GM12878 (cell line): ENCODE data around the gene PDE8B. TPM values are rescaled to one million over a fixed set of nuclear protein-coding genes. Genes with fewer than 3 reads are reported as not detected.

Experiments
- ATAC-seq: fragments of 200-7000 bp; cut with Tn5 transposase; 3 replicates; pipeline ENCODE4 v1.9.1; 2020; ENCODE audit warnings: mild to moderate bottlenecking, moderate library complexity
- BruUV-seq: library from RNA; stranded (reverse); fragments of 400-500 nt; replicated peaks from 2 replicates; lab custom pipeline; 2021; lab: Mats Ljungman, UMichigan
- CTCF ChIA-PET: fragments of 300-600 bp; sonication (Branson Sonifier 250); formaldehyde crosslinking; extraction: SDS; loops from one replicate; lab custom pipeline; 2021; ENCODE audit warnings: inconsistent platforms; lab: Yijun Ruan, JAX
- POLR2A ChIA-PET: fragments of 350-600 bp; formaldehyde crosslinking; extraction: SDS; loops from one replicate; lab custom pipeline; 2021; ENCODE audit warnings: inconsistent platforms; lab: Charles Lee
- RAD21 ChIA-PET: fragments of 300-600 bp; sonication (Branson Sonifier 250); formaldehyde crosslinking; loops from one replicate; lab custom pipeline; 2023; ENCODE audit warnings: antibody characterized with exemption; ENCODE audit not compliant: unreplicated experiment; lab: Charles Lee
- SMC1A ChIA-PET: fragments of 300-600 bp; sonication (Branson Sonifier 250); formaldehyde crosslinking; loops from one replicate; lab custom pipeline; 2023; ENCODE audit not compliant: unreplicated experiment, uncharacterized antibody; lab: Charles Lee
- DNase-seq: peaks from one replicate; pipeline ENCODE4 v3.0.0-alpha.2; 2011; ENCODE audit warnings: low read depth, low spot score
- FAIRE-seq: peaks from 3 replicates; lab custom pipeline; 2011; peaks lifted over from hg19 to GRCh38; lab: Jason Lieb, UNC
- H2AFZ ChIP-seq: 2 replicates; pipeline ENCODE4 v1.6.0; 2011; ENCODE audit warnings: low read depth, low read length, control low read depth; ENCODE audit not compliant: control insufficient read depth
- H3K27ac ChIP-seq: 2 replicates; pipeline ENCODE4 v1.5.1; 2011; ENCODE audit warnings: control low read depth; ENCODE audit not compliant: control insufficient read depth, insufficient read depth
- H3K27me3 ChIP-seq, 2 experiments: replicated peaks in 1 of 2; 2 replicates each; pipeline versions ENCODE4 v1.6.0 to v1.6.1; 2011; ENCODE audit warnings: low read length in 1 of 2; ENCODE audit not compliant: control insufficient read depth in 2 of 2, insufficient read depth in 2 of 2
- H3K36me3 ChIP-seq, 2 experiments: 2 replicates each; pipeline ENCODE4 v1.5.1; 2011; ENCODE audit warnings: low read length in 1 of 2; ENCODE audit not compliant: control insufficient read depth in 2 of 2, insufficient read depth in 2 of 2
- H3K4me1 ChIP-seq: 2 replicates; pipeline ENCODE4 v1.6.1; 2011; ENCODE audit warnings: mild to moderate bottlenecking, low read length, moderate library complexity, mixed read lengths; ENCODE audit not compliant: control insufficient read depth, insufficient read depth
- H3K4me2 ChIP-seq: 2 replicates; pipeline ENCODE4 v1.6.0; 2011; ENCODE audit warnings: control low read depth; ENCODE audit not compliant: control insufficient read depth, insufficient read depth
- H3K4me3 ChIP-seq: fragments of 200-600 bp; sonication (generic); 2 replicates; pipeline ENCODE4 v1.5.1; 2016
- H3K79me2 ChIP-seq: 2 replicates; pipeline ENCODE4 v1.6.0; 2011; ENCODE audit warnings: low read length; ENCODE audit not compliant: control insufficient read depth, insufficient read depth
- H3K9ac ChIP-seq: 2 replicates; pipeline ENCODE4 v1.8.0; 2011; ENCODE audit warnings: low read length, control low read depth, mixed read lengths; ENCODE audit not compliant: control insufficient read depth, insufficient read depth
- H3K9me3 ChIP-seq: replicated peaks from 3 replicates; pipeline ENCODE4 v1.5.1; 2011; ENCODE audit warnings: mild to moderate bottlenecking, low read length; ENCODE audit not compliant: control insufficient read depth, insufficient read depth
- H4K20me1 ChIP-seq: 2 replicates; pipeline ENCODE4 v1.6.0; 2011; ENCODE audit not compliant: control insufficient read depth, insufficient read depth
- CUX1 ChIP-seq: IDR thresholded peaks from 2 replicates; pipeline ENCODE4 v1.6.1; 2012; ENCODE audit warnings: improper control_type of control experiment, low read depth, low read length; ENCODE audit not compliant: insufficient replicate concordance
- E2F4 ChIP-seq: IDR thresholded peaks from 2 replicates; pipeline ENCODE4 v1.6.1; 2012; ENCODE audit warnings: low read depth, low read length, improper control_type of control experiment
- LARP7 ChIP-seq: fragments of 450-650 bp; IDR thresholded peaks from 2 replicates; pipeline ENCODE4 v1.6.1; 2017; ENCODE audit warnings: mild to moderate bottlenecking
- MEF2A ChIP-seq: IDR thresholded peaks from 2 replicates; pipeline ENCODE4 v1.6.1; 2011; ENCODE audit warnings: low read depth, mild to moderate bottlenecking, low read length, moderate library complexity; ENCODE audit not compliant: insufficient read depth
- MXI1 ChIP-seq: fragments of 150-350 bp; IDR thresholded peaks from 2 replicates; pipeline ENCODE4 v1.6.1; 2011; ENCODE audit warnings: low read depth, mild to moderate bottlenecking, inconsistent platforms, low read length, improper control_type of control experiment
- PKNOX1 ChIP-seq: fragments of 450-650 bp; IDR thresholded peaks from 2 replicates; pipeline ENCODE4 v1.6.1; 2016; ENCODE audit warnings: mild to moderate bottlenecking
- SMAD5 ChIP-seq: IDR thresholded peaks from 2 replicates; pipeline ENCODE4 v1.6.1; 2016; ENCODE audit warnings: antibody characterized with exemption, low read depth
- WGBS: methylation state at CpG from one replicate; pipeline ENCODE4 v1.1.6; 2016; ENCODE audit warnings: low lambda C conversion rate; ENCODE audit not compliant: insufficient replicate concordance, insufficient coverage; ENCODE audit errors: missing lambda C conversion rate; 5-methylcytosine and 5-hydroxymethylcytosine counted together
- in situ Hi-C: fragments of 300-500 bp; cut with MboI; formaldehyde crosslinking; loops from 9 replicates; pipeline ENCODE4 v1.14.3; 2018; ENCODE audit warnings: mixed read lengths
- intact Hi-C: fragments of 100-400 bp; cut with micrococcal nuclease; formaldehyde crosslinking; loops from one replicate; pipeline ENCODE4 v1.14.2; 2022; ENCODE audit not compliant: unreplicated experiment
- polyA plus RNA-seq, 11 experiments: library from polyadenylated mRNA; depleted of rRNA in 4 of 11; unstranded in 6 of 11; stranded (reverse) in 5 of 11; fragments of >200 nt; fragmentation: Nextera tagmentation in 4 of 11; fragmentation: Illumina TruSeq in 1 of 11; extraction: Ambion mirVana in 4 of 11; extraction: Trizol in 1 of 11; gene quantifications; 1 replicate in 1 of 11; 2 replicates in 10 of 11; pipeline versions ENCODE4 v1.2.1 to v1.2.3, GENCODE V29; 2011 to 2016; ENCODE audit warnings: inconsistent platforms in 2 of 11, missing spikeins in 2 of 11, low read depth in 1 of 11
- total RNA-seq, 4 experiments: library from RNA; depleted of rRNA in 3 of 4; stranded (reverse); fragments of >200 nt in 3 of 4; fragmentation: Illumina TruSeq in 1 of 4; extraction: Trizol in 1 of 4; gene quantifications; 2 replicates each; pipeline versions ENCODE4 v1.2.1 to v1.2.3, GENCODE V29; 2013 to 2021

The PDE8B gene
- total and polyA plus RNA-seq, 10 of the 15 experiments (the other 5 are each of a cell fraction or from before 2014, with no cell fraction given) = 0.03 to 0.44 (median 0.20) TPM; not detected in 3

GRCh38 chr5:77292026-77292757 is 81.7 kb downstream of the PDE8B start:
- SMC1A ChIA-PET = no interaction called here
- no peak overlapping the region for H2AFZ ChIP-seq
- intact Hi-C loops (no loop called here), in situ Hi-C loops (no loop called here)
- H3K9ac ChIP-seq = no peak overlapping the region
- no peak overlapping the region for H3K27ac ChIP-seq
- no peak for FAIRE-seq
- 0 out of 2 replicates have a peak, but pooled peaks cover 3% of the 10 kb centered on the region for H3K4me1 ChIP-seq
- no peak overlapping the region for H3K4me2 ChIP-seq
- no peaks in the 10 kb centered on the region for H3K36me3 ChIP-seq
- no peaks in the 10 kb centered on the region for H3K9me3 ChIP-seq
- RAD21 ChIA-PET = no interaction called here
- 58% methylated on average over 3 of the region's 3 CpGs for WGBS
- H3K4me3 ChIP-seq = no peak overlapping the region
- TF ChIP-seq PKNOX1 (no peak), MEF2A (no peak), LARP7 (no peak), CUX1 (no peak), E2F4 (no peak), SMAD5 (no peak), MXI1 (no peak)
- H4K20me1 ChIP-seq = no peaks in the 10 kb centered on the region
- no peak for ATAC-seq
- H3K79me2 ChIP-seq = no peaks in the 10 kb centered on the region
- POLR2A ChIA-PET = no interaction called here
- CTCF ChIA-PET = interaction anchor here (1.4 kb wide), 1 partner anchor 201 kb away, joined by 4 read pairs; no protein-coding TSS in a partner anchor
- DNase-seq = no peak
- BruUV-seq = no TSS peak
- H3K27me3 ChIP-seq = no peaks in the 10 kb centered on the region; a peak in 1 of 4 replicates
